Measurements from ENCODE around the gene CNOT2.

GRCh38 chr12:70241845-70242244 is 1.4 kb upstream of the CNOT2 start:
- no peak for TF ChIP-seq POLR2A (IDR thresholded peaks at IDR 0.05; ENCODE audit: low read length)
- no peak for TF ChIP-seq GATA1 (IDR thresholded peaks at IDR 0.05; ENCODE audit: low read depth, low read length)

Measured in erythroblast (primary cell).